MM.1S (cell line): Measurements from ENCODE around the gene ABHD16B.
"Not testable (repeated sequence)": the region's sequence is repeated elsewhere in the genome, so short reads cannot be mapped to it uniquely, and the experiment has no call there.

Experiments used
- DNase-seq: peaks from one replicate; pipeline ENCODE4 v3.0.0-alpha.2; 2015
- H2AFZ ChIP-seq: fragments of 300-600 bp; sonication (generic); 2 replicates; pipeline ENCODE4 v1.6.0; 2016; ENCODE audit warnings: antibody characterized with exemption, low read length
- H3F3A ChIP-seq: fragments of 300-600 bp; sonication (generic); 2 replicates; pipeline ENCODE4 v1.6.1; 2016; ENCODE audit warnings: mild to moderate bottlenecking, antibody characterized with exemption, low read length, moderate library complexity, mixed read lengths; ENCODE audit not compliant: insufficient read depth
- H3K27ac ChIP-seq: fragments of 300-600 bp; sonication (generic); 2 replicates; pipeline ENCODE4 v1.5.1; 2016; ENCODE audit warnings: mild to moderate bottlenecking, low read length
- H3K27me3 ChIP-seq: fragments of 300-600 bp; sonication (generic); replicated peaks from 2 replicates; pipeline ENCODE4 v1.6.0; 2016; ENCODE audit warnings: low read length; ENCODE audit not compliant: insufficient read depth
- H3K36me3 ChIP-seq: fragments of 300-600 bp; sonication (generic); replicated peaks from 2 replicates; pipeline ENCODE4 v1.6.1; 2016; ENCODE audit warnings: mild to moderate bottlenecking, low read length, mixed read lengths; ENCODE audit not compliant: insufficient read depth
- H3K4me1 ChIP-seq: fragments of 300-600 bp; sonication (generic); 2 replicates; pipeline ENCODE4 v1.6.1; 2016; ENCODE audit warnings: low read length, mixed read lengths
- H3K4me2 ChIP-seq: fragments of 300-600 bp; sonication (generic); 2 replicates; pipeline ENCODE4 v1.6.0; 2016; ENCODE audit warnings: low read depth, low read length
- H3K4me3 ChIP-seq: fragments of 300-600 bp; sonication (generic); 2 replicates; pipeline ENCODE4 v1.5.1; 2016; ENCODE audit warnings: low read length, mixed read lengths
- H3K79me2 ChIP-seq: fragments of 300-600 bp; sonication (generic); 2 replicates; pipeline ENCODE4 v1.6.1; 2016; ENCODE audit warnings: mixed run types, low read length, mixed read lengths
- H3K9ac ChIP-seq: fragments of 300-600 bp; sonication (generic); 2 replicates; pipeline ENCODE4 v1.6.1; 2016; ENCODE audit warnings: low read length, mixed read lengths
- H3K9me2 ChIP-seq: fragments of 300-600 bp; sonication (generic); replicated peaks from 2 replicates; pipeline ENCODE4 v1.6.1; 2016; ENCODE audit warnings: mild to moderate bottlenecking, low read length, mixed read lengths; ENCODE audit not compliant: insufficient read depth
- H3K9me3 ChIP-seq: fragments of 300-600 bp; sonication (generic); replicated peaks from 2 replicates; pipeline ENCODE4 v1.6.1; 2016; ENCODE audit warnings: mild to moderate bottlenecking, low read length, mixed read lengths; ENCODE audit not compliant: insufficient read depth
- H4K20me1 ChIP-seq: fragments of 300-600 bp; sonication (generic); 2 replicates; pipeline ENCODE4 v1.6.1; 2016; ENCODE audit warnings: mild to moderate bottlenecking, low read length, moderate library complexity, mixed read lengths; ENCODE audit not compliant: insufficient read depth
- EZH2 ChIP-seq: fragments of 300-600 bp; sonication (generic); optimal IDR thresholded peaks from 2 replicates; pipeline ENCODE3; 2017; ENCODE audit warnings: low read depth, mild to moderate bottlenecking, antibody characterized with exemption, low read length, mixed read lengths
- EZH2phosphoT487 ChIP-seq: fragments of 300-600 bp; sonication (generic); IDR thresholded peaks from 2 replicates; pipeline ENCODE4 v1.6.1; 2018; ENCODE audit warnings: antibody characterized with exemption, low read length
- TF ChIP-seq, protein P1 (sequence below): fragments of 300-600 bp; sonication (generic); IDR thresholded peaks from 2 replicates; pipeline ENCODE4 v1.5.1; 2016; ENCODE audit warnings: antibody characterized with exemption, low read length, mixed read lengths

ABHD16B gene

DNA sequence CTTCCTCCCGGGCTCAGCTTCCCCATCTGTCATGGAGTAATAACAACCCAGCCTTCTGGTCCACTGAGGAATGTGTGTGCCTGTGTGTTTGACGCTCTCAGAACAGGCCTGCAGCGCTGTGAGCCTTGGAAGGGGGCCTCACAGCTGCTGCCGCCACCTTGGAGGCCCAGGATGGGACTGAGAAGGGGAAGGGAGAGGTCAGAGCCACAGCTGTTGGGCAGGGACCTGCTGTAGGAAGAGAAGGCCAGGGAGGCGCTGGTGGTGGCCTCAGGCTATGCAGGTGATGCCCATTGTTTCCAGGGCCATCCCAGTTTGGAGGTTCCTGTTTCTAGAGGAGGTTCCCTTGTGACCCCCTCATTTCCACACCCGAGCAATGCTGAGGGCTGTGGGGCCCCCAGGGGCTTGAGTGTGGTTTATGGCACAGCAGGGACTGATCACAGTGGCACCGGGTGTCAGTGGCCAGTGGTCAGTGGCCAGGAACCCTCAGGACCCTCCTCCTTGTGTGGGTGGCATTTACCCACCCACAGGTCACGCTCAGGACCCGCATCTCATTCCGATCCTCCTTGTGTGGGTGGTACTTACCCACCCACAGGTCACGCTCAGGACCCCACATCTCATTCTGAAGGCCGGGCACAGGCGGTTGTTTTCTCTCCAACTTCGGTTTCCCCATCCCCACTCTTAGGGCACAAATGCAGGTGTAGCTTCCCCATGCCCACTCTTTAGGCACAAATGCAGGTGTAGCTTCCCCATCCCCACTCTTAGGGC lies 17.8 kb downstream of the ABHD16B start:
- H3K9ac ChIP-seq, result no peak overlapping the region
- peaks cover 15% of the 10 kb centered on the region for H3K79me2 ChIP-seq
- no peaks in the 10 kb centered on the region for H3K9me3 ChIP-seq
- H3K27ac ChIP-seq, result no peak overlapping the region
- no peaks in the 10 kb centered on the region for H4K20me1 ChIP-seq
- no peaks in the 10 kb centered on the region for H3K27me3 ChIP-seq
- no peak overlapping the region for H3K4me2 ChIP-seq
- TF ChIP-seq EZH2, result no peak
- TF ChIP-seq, protein P1, sequence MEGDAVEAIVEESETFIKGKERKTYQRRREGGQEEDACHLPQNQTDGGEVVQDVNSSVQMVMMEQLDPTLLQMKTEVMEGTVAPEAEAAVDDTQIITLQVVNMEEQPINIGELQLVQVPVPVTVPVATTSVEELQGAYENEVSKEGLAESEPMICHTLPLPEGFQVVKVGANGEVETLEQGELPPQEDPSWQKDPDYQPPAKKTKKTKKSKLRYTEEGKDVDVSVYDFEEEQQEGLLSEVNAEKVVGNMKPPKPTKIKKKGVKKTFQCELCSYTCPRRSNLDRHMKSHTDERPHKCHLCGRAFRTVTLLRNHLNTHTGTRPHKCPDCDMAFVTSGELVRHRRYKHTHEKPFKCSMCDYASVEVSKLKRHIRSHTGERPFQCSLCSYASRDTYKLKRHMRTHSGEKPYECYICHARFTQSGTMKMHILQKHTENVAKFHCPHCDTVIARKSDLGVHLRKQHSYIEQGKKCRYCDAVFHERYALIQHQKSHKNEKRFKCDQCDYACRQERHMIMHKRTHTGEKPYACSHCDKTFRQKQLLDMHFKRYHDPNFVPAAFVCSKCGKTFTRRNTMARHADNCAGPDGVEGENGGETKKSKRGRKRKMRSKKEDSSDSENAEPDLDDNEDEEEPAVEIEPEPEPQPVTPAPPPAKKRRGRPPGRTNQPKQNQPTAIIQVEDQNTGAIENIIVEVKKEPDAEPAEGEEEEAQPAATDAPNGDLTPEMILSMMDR, result no peak
- no peak for TF ChIP-seq EZH2phosphoT487
- no peak overlapping the region for H2AFZ ChIP-seq
- no peaks in the 10 kb centered on the region for H3K9me2 ChIP-seq
- no peaks in the 10 kb centered on the region for H3F3A ChIP-seq
- no peak overlapping the region for H3K4me3 ChIP-seq
- no peaks in the 10 kb centered on the region for H3K4me1 ChIP-seq
- DNase-seq, result no peak
- H3K36me3 ChIP-seq, result no peaks in the 10 kb centered on the region

DNA sequence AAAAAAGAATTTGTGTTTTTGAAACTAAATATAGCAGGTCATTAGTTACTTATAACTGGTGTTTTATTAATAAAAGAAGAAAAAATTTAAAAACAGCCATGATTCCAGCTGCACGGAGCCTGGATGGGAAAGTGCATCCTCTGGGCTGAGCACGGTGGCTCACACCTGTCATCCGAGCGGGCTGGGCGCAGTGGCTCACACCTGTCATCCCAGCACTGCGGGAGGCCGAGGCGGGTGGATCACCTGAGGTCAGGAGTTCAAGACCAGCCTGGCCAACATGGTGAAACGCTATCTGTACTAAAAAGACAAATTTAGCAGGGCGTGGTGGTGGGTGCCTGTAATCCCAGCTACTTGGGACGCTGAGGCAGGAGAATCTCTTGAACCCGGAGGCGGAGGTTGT lies 19.6 kb downstream of the ABHD16B start:
- H3K4me2 ChIP-seq, H3F3A ChIP-seq, H3K27ac ChIP-seq, H3K9me2 ChIP-seq, H3K9ac ChIP-seq, H3K27me3 ChIP-seq, H3K9me3 ChIP-seq, DNase-seq, H3K4me1 ChIP-seq, H4K20me1 ChIP-seq, H3K4me3 ChIP-seq, H3K36me3 ChIP-seq, H2AFZ ChIP-seq: not testable (repeated sequence)
- H3K79me2 ChIP-seq, result peaks cover 15% of the 10 kb centered on the region

DNA sequence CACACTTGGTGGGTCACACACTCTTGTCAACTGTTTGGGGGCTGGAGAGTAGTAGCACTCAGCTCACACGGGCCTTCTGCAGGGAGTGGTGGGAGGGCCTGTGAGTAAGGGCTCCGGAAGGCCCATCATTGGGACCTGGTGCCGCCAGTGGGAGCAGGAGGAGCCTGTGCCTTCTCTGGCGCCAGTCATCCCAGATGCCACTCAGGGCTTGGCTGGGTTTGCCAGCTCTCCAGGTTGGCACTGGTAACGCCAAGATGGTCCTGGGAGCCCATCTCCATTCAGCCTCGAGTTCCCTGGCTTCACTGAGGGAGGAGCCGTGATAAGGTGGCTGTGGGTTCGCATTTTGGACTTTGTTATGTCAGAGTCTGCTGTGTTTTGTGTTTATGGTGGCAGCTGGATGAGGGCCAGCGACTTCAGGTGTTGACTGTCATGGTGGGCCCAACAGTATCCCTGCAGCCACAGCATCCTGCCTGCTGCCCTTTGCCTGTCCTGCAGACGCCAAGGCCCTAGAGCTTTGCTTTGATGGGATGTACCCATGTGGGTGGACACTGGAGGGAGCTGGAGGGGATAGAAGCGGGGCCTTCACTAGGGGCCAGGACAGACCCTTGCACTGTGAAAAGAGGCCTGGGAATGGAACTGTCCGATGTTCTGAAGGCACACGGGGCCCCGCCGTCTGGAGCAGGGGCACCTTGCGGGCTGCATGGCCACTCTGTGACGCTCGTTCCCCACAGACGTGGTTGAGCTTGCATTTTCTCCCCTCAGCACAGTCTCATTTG lies 20.3 kb downstream of the ABHD16B start:
- Histone ChIP-seq H3K79me2 (peaks cover 12% of the 10 kb centered on the region), H3K9me2 (no peaks in the 10 kb centered on the region), H4K20me1 (no peaks in the 10 kb centered on the region), H3K27me3 (no peaks in the 10 kb centered on the region), H3K4me2 (no peak overlapping the region), H2AFZ (no peak overlapping the region), H3K9me3 (no peaks in the 10 kb centered on the region), H3K27ac (no peak overlapping the region), H3F3A (no peaks in the 10 kb centered on the region), H3K4me1 (no peaks in the 10 kb centered on the region), H3K4me3 (no peak overlapping the region), H3K9ac (no peak overlapping the region), H3K36me3 (no peaks in the 10 kb centered on the region)
- no peak for TF ChIP-seq EZH2
- no peak for DNase-seq

DNA sequence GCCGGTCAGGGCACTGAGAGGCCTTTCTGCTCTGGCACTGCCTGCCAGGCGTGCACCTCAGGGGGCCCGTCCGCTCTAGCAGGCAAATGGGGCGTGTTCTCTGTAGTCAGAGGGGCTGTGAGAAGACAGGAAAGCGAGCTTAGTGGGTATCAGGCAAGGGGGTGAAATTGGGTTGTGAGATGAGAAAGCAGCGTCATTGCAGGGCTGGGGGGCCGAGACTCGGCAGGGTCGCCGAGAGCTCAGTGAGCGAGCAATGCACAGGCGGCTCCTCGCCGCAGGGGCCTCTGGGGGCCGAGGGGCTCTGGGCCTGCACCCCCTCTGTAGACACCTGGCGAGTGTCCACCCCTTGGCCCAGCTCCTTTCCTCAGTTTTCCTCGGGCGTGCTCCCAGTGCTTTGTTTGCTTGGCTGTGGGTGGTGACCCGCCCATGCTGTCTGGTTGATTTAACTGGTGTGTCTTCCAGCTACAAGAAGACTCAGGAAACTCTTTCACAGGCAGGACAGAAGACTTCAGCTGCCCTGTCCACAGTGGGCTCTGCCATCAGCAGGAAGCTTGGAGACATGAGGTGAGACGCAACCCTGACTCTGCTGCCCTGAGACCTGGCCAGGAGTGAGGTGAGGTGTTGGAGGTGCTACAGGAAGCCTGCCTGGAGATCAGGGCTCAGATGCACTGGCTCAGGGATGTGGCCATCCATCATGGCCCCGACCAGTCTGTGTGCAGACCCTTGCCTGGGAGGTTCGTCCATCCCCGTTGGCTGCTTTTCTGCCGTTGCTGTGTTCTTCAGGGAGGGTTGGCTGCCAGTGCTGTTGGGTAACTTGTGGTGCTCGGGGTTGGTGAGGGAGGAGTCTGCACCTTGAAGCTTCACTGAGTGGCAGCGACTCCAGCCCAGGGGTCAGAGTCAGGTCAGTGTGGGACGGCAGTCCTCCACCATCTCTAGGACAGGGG lies 21.2 kb downstream of the ABHD16B start:
- Histone ChIP-seq H3K4me1 (no peaks in the 10 kb centered on the region), H4K20me1 (no peaks in the 10 kb centered on the region), H3F3A (no peaks in the 10 kb centered on the region), H3K9ac (no peak overlapping the region), H2AFZ (no peak overlapping the region), H3K9me2 (no peaks in the 10 kb centered on the region), H3K27ac (no peak overlapping the region), H3K4me3 (no peak overlapping the region), H3K9me3 (no peaks in the 10 kb centered on the region), H3K27me3 (no peaks in the 10 kb centered on the region), H3K79me2 (peaks cover 10% of the 10 kb centered on the region), H3K36me3 (no peaks in the 10 kb centered on the region), H3K4me2 (no peak overlapping the region)
- TF ChIP-seq, protein P1, result no peak
- TF ChIP-seq EZH2phosphoT487, result no peak
- TF ChIP-seq EZH2, result no peak
- no peak for DNase-seq
